A549 (cell line): Measurements from ENCODE around the gene UMAD1.

Source experiments
- TF ChIP-seq, protein P1 (sequence below): fragments of 450-650 bp; IDR thresholded peaks from 2 replicates; pipeline ENCODE4 v1.6.1; 2014; ENCODE audit warnings: antibody characterized with exemption
- TF ChIP-seq, protein P2 (sequence below): fragments of 200-600 bp; sonication (generic); IDR thresholded peaks from 2 replicates; pipeline ENCODE4 v1.6.1; 2016; ENCODE audit warnings: antibody characterized with exemption, mild to moderate bottlenecking, moderate library complexity

DNA sequence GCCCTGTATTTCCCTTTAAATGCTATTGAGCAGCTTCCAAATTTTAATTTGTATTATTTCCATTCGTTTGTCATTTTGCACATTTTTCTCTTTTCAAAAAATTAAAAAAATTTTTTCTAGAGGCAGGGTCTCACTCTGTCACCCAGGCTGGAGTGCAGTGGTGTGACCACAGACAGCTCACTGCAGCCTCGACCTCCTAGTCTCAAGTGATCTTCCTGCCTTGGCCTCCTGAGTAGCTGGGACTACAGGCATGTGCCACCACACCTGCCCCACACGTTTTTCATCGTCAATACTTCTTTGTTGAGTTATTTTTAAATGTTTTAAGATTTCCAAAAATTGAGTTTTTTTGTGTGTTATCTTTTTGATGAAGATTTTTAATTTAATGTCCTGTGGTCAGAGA is 73.2 kb downstream of the UMAD1 start:
- TF ChIP-seq, protein P1, sequence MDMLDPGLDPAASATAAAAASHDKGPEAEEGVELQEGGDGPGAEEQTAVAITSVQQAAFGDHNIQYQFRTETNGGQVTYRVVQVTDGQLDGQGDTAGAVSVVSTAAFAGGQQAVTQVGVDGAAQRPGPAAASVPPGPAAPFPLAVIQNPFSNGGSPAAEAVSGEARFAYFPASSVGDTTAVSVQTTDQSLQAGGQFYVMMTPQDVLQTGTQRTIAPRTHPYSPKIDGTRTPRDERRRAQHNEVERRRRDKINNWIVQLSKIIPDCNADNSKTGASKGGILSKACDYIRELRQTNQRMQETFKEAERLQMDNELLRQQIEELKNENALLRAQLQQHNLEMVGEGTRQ, result no peak
- TF ChIP-seq, protein P2, sequence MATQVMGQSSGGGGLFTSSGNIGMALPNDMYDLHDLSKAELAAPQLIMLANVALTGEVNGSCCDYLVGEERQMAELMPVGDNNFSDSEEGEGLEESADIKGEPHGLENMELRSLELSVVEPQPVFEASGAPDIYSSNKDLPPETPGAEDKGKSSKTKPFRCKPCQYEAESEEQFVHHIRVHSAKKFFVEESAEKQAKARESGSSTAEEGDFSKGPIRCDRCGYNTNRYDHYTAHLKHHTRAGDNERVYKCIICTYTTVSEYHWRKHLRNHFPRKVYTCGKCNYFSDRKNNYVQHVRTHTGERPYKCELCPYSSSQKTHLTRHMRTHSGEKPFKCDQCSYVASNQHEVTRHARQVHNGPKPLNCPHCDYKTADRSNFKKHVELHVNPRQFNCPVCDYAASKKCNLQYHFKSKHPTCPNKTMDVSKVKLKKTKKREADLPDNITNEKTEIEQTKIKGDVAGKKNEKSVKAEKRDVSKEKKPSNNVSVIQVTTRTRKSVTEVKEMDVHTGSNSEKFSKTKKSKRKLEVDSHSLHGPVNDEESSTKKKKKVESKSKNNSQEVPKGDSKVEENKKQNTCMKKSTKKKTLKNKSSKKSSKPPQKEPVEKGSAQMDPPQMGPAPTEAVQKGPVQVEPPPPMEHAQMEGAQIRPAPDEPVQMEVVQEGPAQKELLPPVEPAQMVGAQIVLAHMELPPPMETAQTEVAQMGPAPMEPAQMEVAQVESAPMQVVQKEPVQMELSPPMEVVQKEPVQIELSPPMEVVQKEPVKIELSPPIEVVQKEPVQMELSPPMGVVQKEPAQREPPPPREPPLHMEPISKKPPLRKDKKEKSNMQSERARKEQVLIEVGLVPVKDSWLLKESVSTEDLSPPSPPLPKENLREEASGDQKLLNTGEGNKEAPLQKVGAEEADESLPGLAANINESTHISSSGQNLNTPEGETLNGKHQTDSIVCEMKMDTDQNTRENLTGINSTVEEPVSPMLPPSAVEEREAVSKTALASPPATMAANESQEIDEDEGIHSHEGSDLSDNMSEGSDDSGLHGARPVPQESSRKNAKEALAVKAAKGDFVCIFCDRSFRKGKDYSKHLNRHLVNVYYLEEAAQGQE, result no peak
